Measurements from ENCODE around the gene STING1.
A peak's percentile ranks its signal among the peaks of the same experiment; 100 is the strongest.

DNA sequence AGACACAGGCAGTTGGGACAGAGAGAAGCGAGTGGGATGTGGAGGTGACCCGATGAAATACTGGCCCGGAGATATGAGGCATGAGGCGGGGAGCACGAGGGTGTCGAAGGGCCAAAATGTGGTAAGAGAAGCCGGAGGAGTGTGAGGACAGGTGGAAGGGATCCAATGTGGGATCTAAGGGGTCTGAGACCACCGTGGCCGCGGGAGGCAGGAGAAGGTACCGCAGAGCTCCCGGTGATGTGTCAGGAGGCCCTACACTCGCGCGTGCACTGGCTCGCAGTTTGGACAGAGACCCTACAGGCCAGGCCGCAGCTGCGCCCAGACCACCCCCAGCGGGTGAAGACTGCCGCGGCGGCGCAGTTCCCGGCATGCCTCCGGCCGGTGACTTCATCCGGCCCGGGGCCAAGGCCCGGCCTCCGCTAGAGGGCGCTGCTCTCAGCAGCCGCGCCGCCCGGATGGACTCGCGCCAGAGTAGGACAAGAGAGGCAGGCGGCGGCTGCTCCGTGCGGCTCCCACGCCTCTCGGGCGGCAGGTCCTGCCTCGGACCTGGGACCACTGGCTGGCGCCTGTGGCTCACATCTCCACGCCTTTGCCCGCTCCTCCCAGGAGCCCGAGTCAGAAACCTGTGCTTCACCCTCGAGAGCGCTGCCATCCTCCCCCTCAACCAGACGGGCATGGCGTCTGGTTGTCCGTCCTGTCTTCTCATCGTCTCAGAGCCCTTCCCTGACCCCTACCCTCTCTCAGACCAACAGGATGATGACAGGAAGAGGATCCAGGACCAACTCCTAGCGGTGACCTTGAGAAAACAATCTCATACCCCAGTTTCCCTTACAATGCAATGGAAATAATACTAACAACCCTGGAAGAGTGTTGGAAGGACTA, 35.4 kb upstream of the STING1 start:
- TF ChIP-seq, protein P1, sequence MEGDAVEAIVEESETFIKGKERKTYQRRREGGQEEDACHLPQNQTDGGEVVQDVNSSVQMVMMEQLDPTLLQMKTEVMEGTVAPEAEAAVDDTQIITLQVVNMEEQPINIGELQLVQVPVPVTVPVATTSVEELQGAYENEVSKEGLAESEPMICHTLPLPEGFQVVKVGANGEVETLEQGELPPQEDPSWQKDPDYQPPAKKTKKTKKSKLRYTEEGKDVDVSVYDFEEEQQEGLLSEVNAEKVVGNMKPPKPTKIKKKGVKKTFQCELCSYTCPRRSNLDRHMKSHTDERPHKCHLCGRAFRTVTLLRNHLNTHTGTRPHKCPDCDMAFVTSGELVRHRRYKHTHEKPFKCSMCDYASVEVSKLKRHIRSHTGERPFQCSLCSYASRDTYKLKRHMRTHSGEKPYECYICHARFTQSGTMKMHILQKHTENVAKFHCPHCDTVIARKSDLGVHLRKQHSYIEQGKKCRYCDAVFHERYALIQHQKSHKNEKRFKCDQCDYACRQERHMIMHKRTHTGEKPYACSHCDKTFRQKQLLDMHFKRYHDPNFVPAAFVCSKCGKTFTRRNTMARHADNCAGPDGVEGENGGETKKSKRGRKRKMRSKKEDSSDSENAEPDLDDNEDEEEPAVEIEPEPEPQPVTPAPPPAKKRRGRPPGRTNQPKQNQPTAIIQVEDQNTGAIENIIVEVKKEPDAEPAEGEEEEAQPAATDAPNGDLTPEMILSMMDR (IDR thresholded peaks at IDR 0.05; ENCODE audit: low read length), result peak; percentile 92
- no peak for TF ChIP-seq EZH2 (IDR thresholded peaks at IDR 0.05; ENCODE audit: borderline replicate concordance, low read length)
